H1 (cell line): ENCODE results near the gene BEST1. TPM values are rescaled to one million over a fixed set of nuclear protein-coding genes. Genes with fewer than 3 reads are reported as not detected.
A peak's percentile ranks its signal among the peaks of the same experiment; 100 is the strongest.

Source experiments
- CTCF ChIA-PET: fragments of 300-600 bp; sonication (Branson Sonifier 250); formaldehyde crosslinking; loops from one replicate; lab custom pipeline; 2021; ENCODE audit not compliant: partially characterized antibody; lab: Charles Lee
- POLR2A ChIA-PET: fragments of 300-600 bp; sonication (Branson Sonifier 250); formaldehyde crosslinking; loops from one replicate; lab custom pipeline; 2021; ENCODE audit warnings: inconsistent platforms; ENCODE audit not compliant: partially characterized antibody; lab: Charles Lee
- DNase-seq, 2 experiments: peaks; one replicate each; pipeline versions ENCODE4 v3.0.0 to v3.0.0-alpha.2; 2010 to 2022; ENCODE audit warnings: low spot score in 2 of 2, low read depth in 1 of 2, mixed read lengths in 1 of 2
- FAIRE-seq: peaks from 2 replicates; lab custom pipeline; 2011; peaks lifted over from hg19 to GRCh38; lab: Jason Lieb, UNC
- H2AFZ ChIP-seq: 2 replicates; pipeline ENCODE4 v1.8.1; 2012; ENCODE audit warnings: low read length, inconsistent platforms
- H2AK5ac ChIP-seq: 2 replicates; pipeline ENCODE4 v1.6.1; 2013; ENCODE audit warnings: low read depth, low read length
- H2BK120ac ChIP-seq: replicated peaks from 2 replicates; pipeline ENCODE3; 2013; ENCODE audit warnings: low read depth, low read length, inconsistent platforms
- H2BK12ac ChIP-seq: 2 replicates; pipeline ENCODE4 v1.6.1; 2013; ENCODE audit warnings: low read depth, low read length
- H2BK15ac ChIP-seq: 2 replicates; pipeline ENCODE4 v1.6.1; 2013; ENCODE audit warnings: low read length
- H2BK20ac ChIP-seq: 2 replicates; pipeline ENCODE4 v1.6.1; 2013; ENCODE audit warnings: low read length
- H2BK5ac ChIP-seq: 2 replicates; pipeline ENCODE4 v1.6.1; 2013; ENCODE audit warnings: low read depth, low read length
- H3K14ac ChIP-seq: 2 replicates; pipeline ENCODE4 v1.6.1; 2013; ENCODE audit warnings: inconsistent platforms; ENCODE audit not compliant: insufficient read length
- H3K18ac ChIP-seq: 2 replicates; pipeline ENCODE4 v1.6.1; 2013; ENCODE audit warnings: low read length; ENCODE audit errors: extremely low read depth
- H3K23ac ChIP-seq: 2 replicates; pipeline ENCODE4 v1.6.1; 2013; ENCODE audit warnings: inconsistent platforms; ENCODE audit not compliant: insufficient read length
- H3K23me2 ChIP-seq: 2 replicates; pipeline ENCODE4 v1.6.1; 2013; ENCODE audit warnings: low read depth, low read length
- H3K27ac ChIP-seq: 2 replicates; pipeline ENCODE4 v1.6.1; 2011; ENCODE audit warnings: low read depth, low read length, inconsistent platforms
- H3K27me3 ChIP-seq, 4 experiments: replicated peaks in 1 of 4; 1 replicate in 1 of 4; 2 replicates in 3 of 4; pipeline versions ENCODE4 v1.6.1 to v1.8.1; 2011 to 2013; ENCODE audit warnings: low read length in 3 of 4, mild to moderate bottlenecking in 3 of 4, inconsistent platforms in 2 of 4, mixed read lengths in 2 of 4, moderate library complexity in 1 of 4; ENCODE audit not compliant: control insufficient read depth in 3 of 4, insufficient read depth in 3 of 4; ENCODE audit errors: extremely low read depth in 1 of 4
- H3K36me3 ChIP-seq, 4 experiments: 2 replicates each; pipeline versions ENCODE4 v1.6.1 to v1.8.1; 2011 to 2013; ENCODE audit warnings: mild to moderate bottlenecking in 4 of 4, low read length in 3 of 4, moderate library complexity in 2 of 4, control low read depth in 1 of 4, inconsistent platforms in 1 of 4; ENCODE audit not compliant: insufficient read depth in 4 of 4, control insufficient read depth in 2 of 4
- H3K4ac ChIP-seq: replicated peaks from 2 replicates; pipeline ENCODE3; 2013; ENCODE audit warnings: low read length, low read depth, mixed read lengths, inconsistent platforms; ENCODE audit not compliant: insufficient read length
- H3K4me1 ChIP-seq, 4 experiments: replicated peaks in 1 of 4; 1 replicate in 1 of 4; 2 replicates in 3 of 4; pipeline versions ENCODE4 v1.6.1 to v1.8.1; 2011 to 2013; ENCODE audit warnings: low read length in 3 of 4, inconsistent platforms in 2 of 4, mixed read lengths in 1 of 4; ENCODE audit not compliant: insufficient read depth in 4 of 4, control insufficient read depth in 3 of 4
- H3K4me2 ChIP-seq, 2 experiments: 2 replicates each; pipeline versions ENCODE4 v1.6.1 to v1.8.1; 2011 to 2013; ENCODE audit warnings: low read depth in 2 of 2, low read length in 2 of 2, control low read depth in 1 of 2, inconsistent platforms in 1 of 2, mild to moderate bottlenecking in 1 of 2; ENCODE audit not compliant: insufficient read depth in 1 of 2
- H3K4me3 ChIP-seq, 4 experiments: fragments of 200-600, 300-600 bp in 1 of 4; sonication (generic), shearing (Covaris generic), sonication (Bioruptor Twin) in 1 of 4; 2 replicates each; pipeline versions ENCODE4 v1.5.1 to v1.8.1; 2011 to 2016; ENCODE audit warnings: low read length in 4 of 4, low read depth in 3 of 4, control low read depth in 2 of 4, inconsistent platforms in 2 of 4, mild to moderate bottlenecking in 2 of 4, mixed read lengths in 1 of 4, moderate library complexity in 1 of 4; ENCODE audit not compliant: insufficient read depth in 2 of 4; ENCODE audit errors: extremely low read depth in 1 of 4
- H3K56ac ChIP-seq: replicated peaks from 2 replicates; pipeline ENCODE3; 2013; ENCODE audit warnings: low read depth, mild to moderate bottlenecking, mixed read lengths, low read length, inconsistent platforms; ENCODE audit not compliant: insufficient read length
- H3K79me1 ChIP-seq: 2 replicates; pipeline ENCODE4 v1.6.1; 2013; ENCODE audit warnings: low read depth, low read length, control low read depth
- H3K79me2 ChIP-seq, 2 experiments: 2 replicates each; pipeline versions ENCODE4 v1.6.1 to v1.8.1; 2012 to 2013; ENCODE audit warnings: low read length in 2 of 2, mild to moderate bottlenecking in 2 of 2, inconsistent platforms in 1 of 2; ENCODE audit not compliant: insufficient read depth in 2 of 2, control insufficient read depth in 1 of 2
- H3K9ac ChIP-seq, 4 experiments: replicated peaks in 1 of 4; 1 replicate in 1 of 4; 2 replicates in 3 of 4; pipeline versions ENCODE4 v1.6.1 to v1.8.1; 2011 to 2013; ENCODE audit warnings: low read depth in 3 of 4, low read length in 3 of 4, control low read depth in 2 of 4, mild to moderate bottlenecking in 2 of 4, moderate library complexity in 2 of 4, inconsistent platforms in 1 of 4; ENCODE audit errors: extremely low read depth in 1 of 4
- H3K9me3 ChIP-seq, 2 experiments: 2 replicates each; pipeline versions ENCODE4 v1.6.1 to v1.8.1; 2012 to 2013; ENCODE audit warnings: mild to moderate bottlenecking in 2 of 2, moderate library complexity in 2 of 2, control low read depth in 1 of 2, inconsistent platforms in 1 of 2, low read depth in 1 of 2, low read length in 1 of 2, mixed read lengths in 1 of 2; ENCODE audit not compliant: insufficient read depth in 2 of 2
- H4K20me1 ChIP-seq, 2 experiments: replicated peaks in 1 of 2; 2 replicates each; pipeline versions ENCODE3 to v1.8.1; 2011 to 2013; ENCODE audit warnings: inconsistent platforms in 2 of 2, low read length in 2 of 2, mild to moderate bottlenecking in 1 of 2; ENCODE audit not compliant: insufficient read depth in 2 of 2, control insufficient read depth in 1 of 2
- H4K5ac ChIP-seq: 2 replicates; pipeline ENCODE4 v1.6.1; 2013; ENCODE audit warnings: low read length, low read depth, mixed read lengths, inconsistent platforms; ENCODE audit not compliant: insufficient read length
- H4K8ac ChIP-seq: 2 replicates; pipeline ENCODE4 v1.8.0; 2013; ENCODE audit warnings: mild to moderate bottlenecking, moderate library complexity, low read length, inconsistent platforms; ENCODE audit not compliant: insufficient read depth; ENCODE audit errors: extremely low read depth
- H4K91ac ChIP-seq: replicated peaks from 2 replicates; pipeline ENCODE3; 2013; ENCODE audit warnings: low read length, mixed read lengths, inconsistent platforms; ENCODE audit not compliant: insufficient read length
- ASH2L ChIP-seq: fragments of 200-600, 300-600 bp; sonication (generic); IDR thresholded peaks from one replicate; pipeline ENCODE4 v1.7.1; 2017; ENCODE audit warnings: low read length
- BCL11A ChIP-seq, 2 experiments: IDR thresholded peaks; one replicate each; pipeline ENCODE4 v1.6.1; 2011; ENCODE audit warnings: low read depth in 2 of 2, low read length in 2 of 2, mild to moderate bottlenecking in 2 of 2
- CEBPB ChIP-seq: IDR thresholded peaks from 2 replicates; pipeline ENCODE4 v1.6.1; 2012; ENCODE audit warnings: low read depth, low read length
- CTBP2 ChIP-seq: IDR thresholded peaks from 2 replicates; pipeline ENCODE4 v1.7.0; 2011; ENCODE audit warnings: borderline replicate concordance, mild to moderate bottlenecking, moderate library complexity, mixed read lengths, low read length; ENCODE audit not compliant: insufficient read depth, insufficient read length
- GABPA ChIP-seq: IDR thresholded peaks from 2 replicates; pipeline ENCODE4 v1.6.1; 2011; ENCODE audit warnings: mild to moderate bottlenecking, low read length, moderate library complexity, borderline replicate concordance; ENCODE audit not compliant: insufficient read depth
- KDM4A ChIP-seq: IDR thresholded peaks from one replicate; pipeline ENCODE4 v1.7.1; 2012; ENCODE audit warnings: low read depth, mild to moderate bottlenecking, moderate library complexity, low read length, inconsistent platforms; ENCODE audit not compliant: severe bottlenecking
- RNF2 ChIP-seq: fragments of 200-900, 300-1000 bp; sonication (generic); IDR thresholded peaks from 2 replicates; pipeline ENCODE4 v1.7.1; 2016; ENCODE audit warnings: borderline replicate concordance, low read depth, mild to moderate bottlenecking, antibody characterized with exemption, low read length; ENCODE audit not compliant: poor library complexity, severe bottlenecking; ENCODE audit errors: missing control alignments
- SIN3A ChIP-seq, 2 experiments: IDR thresholded peaks in 1 of 2; conservative IDR thresholded peaks in 1 of 2; 2 replicates each; pipeline ENCODE4 v1.6.1; 2011 to 2012; ENCODE audit warnings: low read length in 2 of 2, improper control_type of control experiment in 1 of 2, low read depth in 1 of 2, mild to moderate bottlenecking in 1 of 2
- USF2 ChIP-seq: IDR thresholded peaks from 2 replicates; pipeline ENCODE4 v1.6.1; 2011; ENCODE audit warnings: low read length, improper control_type of control experiment
- WGBS, 2 experiments: shearing (Covaris generic) in 1 of 2; methylation state at CpG; one replicate each; pipeline versions ENCODE4 v1.1.6 to v1.1.7; 2013 to 2015; ENCODE audit warnings: low lambda C conversion rate in 2 of 2, mixed read lengths in 2 of 2, inconsistent platforms in 1 of 2, low coverage in 1 of 2, missing lambda C conversion rate in 1 of 2; ENCODE audit not compliant: insufficient replicate concordance in 2 of 2, insufficient coverage in 1 of 2, insufficient read length in 1 of 2; ENCODE audit errors: extremely low coverage in 1 of 2, missing lambda C conversion rate in 1 of 2; 5-methylcytosine and 5-hydroxymethylcytosine counted together
- polyA plus RNA-seq, 7 experiments: library from polyadenylated mRNA; depleted of rRNA in 3 of 7; stranded (reverse) in 5 of 7; unstranded in 2 of 7; fragments of >200 nt in 5 of 7; fragments of 200-250 nt in 2 of 7; gene quantifications; 1 replicate in 5 of 7; 2 replicates in 1 of 7; 4 replicates in 1 of 7; pipeline versions ENCODE4 v1.2.1 to v1.2.3, GENCODE V29; 2011 to 2013; ENCODE audit warnings: missing spikeins in 2 of 7, mixed read lengths in 2 of 7
- total RNA-seq: library from RNA; stranded (reverse); fragmentation: NEBNext Ultra II Directional; extraction: Animal tissue kit (Norgen Biotek cat#: 25700); gene quantifications from 2 replicates; pipeline ENCODE4 v1.2.1, GENCODE V29; 2021
- TF ChIP-seq, protein P1 (sequence below): IDR thresholded peaks from 2 replicates; pipeline ENCODE4 v1.6.1; 2012; ENCODE audit warnings: inconsistent platforms

The BEST1 gene
- total and polyA plus RNA-seq, 2 of the 8 experiments (the other 6 are each of a cell fraction or from before 2014, with no cell fraction given), result 0.22 to 0.62 TPM

DNA sequence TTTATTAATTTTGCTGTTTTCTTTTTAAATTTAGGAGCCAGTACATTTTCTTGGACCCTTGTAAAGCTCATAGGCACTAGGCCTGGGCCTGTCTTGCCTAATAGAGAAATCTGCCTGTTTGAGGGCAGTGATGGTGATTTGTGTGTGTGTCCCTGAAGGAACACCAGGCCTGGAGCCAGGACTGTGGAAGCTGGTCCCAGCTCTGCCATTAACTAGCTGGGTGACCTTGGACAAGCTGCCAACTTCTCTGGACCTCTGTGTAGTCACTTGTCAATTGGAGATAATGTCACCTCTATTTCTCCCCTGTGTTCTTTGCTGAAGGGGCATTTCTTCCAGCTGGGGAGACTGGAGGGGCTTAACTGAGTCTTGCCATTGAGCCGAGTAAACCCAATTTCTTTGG is 33.3 kb downstream of the BEST1 start:
- WGBS, 2 experiments, result 89% methylated on average over 1 of the region's 1 CpG; no CpG with 5 or more reads in 1 of the 2 experiments
- no peak overlapping the region for H3K4me3 ChIP-seq
- H3K36me3 ChIP-seq, result no peaks in the 10 kb centered on the region
- H2BK12ac ChIP-seq, result no peak overlapping the region
- 0 out of 2 replicates have a peak overlapping the region, but pooled peaks have one; percentile 46 for H2BK15ac ChIP-seq
- no peak overlapping the region for H2BK5ac ChIP-seq
- no peaks in the 10 kb centered on the region for H3K23me2 ChIP-seq
- H4K91ac ChIP-seq, result no peak overlapping the region
- DNase-seq, result no peak
- H2AFZ ChIP-seq, result no peak overlapping the region
- FAIRE-seq, result no peak
- H4K20me1 ChIP-seq, result peaks cover 0 to 2% of the 10 kb centered on the region in 2 experiments
- H3K4me2 ChIP-seq, result no peak overlapping the region
- no peaks in the 10 kb centered on the region for H3K79me1 ChIP-seq
- no peaks in the 10 kb centered on the region for H3K79me2 ChIP-seq
- H2BK20ac ChIP-seq, result 0 out of 2 replicates have a peak overlapping the region, but pooled peaks have one; percentile 48
- peaks cover 0 to 2% (median 0%) of the 10 kb centered on the region in 4 experiments; a peak in 1 of 7 replicates for H3K4me1 ChIP-seq
- peaks cover 9 to 35% (median 16%) of the 10 kb centered on the region in 4 experiments; a peak in 5 of 7 replicates for H3K27me3 ChIP-seq
- H3K18ac ChIP-seq, result no peak overlapping the region
- H3K56ac ChIP-seq, result no peak overlapping the region
- no peak overlapping the region for H2BK120ac ChIP-seq
- ChIA-PET CTCF (interaction anchor here (0.5 to 2.2 kb wide), 6 partner anchors 10 to 1679 kb away, joined by 3 to 9 read pairs (median 3); no protein-coding TSS in a partner anchor), POLR2A (interaction anchor here (1.2 to 25.7 kb wide), 5 partner anchors 11 to 84 kb away, joined by 4 to 458 read pairs (median 4); partner anchors contain the start of genes BEST1 and FTH1)
- H4K5ac ChIP-seq, result no peak overlapping the region
- H3K27ac ChIP-seq, result no peak overlapping the region
- H2AK5ac ChIP-seq, result 0 out of 2 replicates have a peak overlapping the region, but pooled peaks have one; percentile 53
- H3K23ac ChIP-seq, result no peak overlapping the region
- no peak overlapping the region for H3K9ac ChIP-seq
- no peak overlapping the region for H3K14ac ChIP-seq
- H4K8ac ChIP-seq, result no peak overlapping the region
- peaks cover 3 to 4% of the 10 kb centered on the region in 2 experiments; a peak in 1 of 4 replicates for H3K9me3 ChIP-seq
- no peak overlapping the region for H3K4ac ChIP-seq
- TF ChIP-seq SIN3A (conservative IDR thresholded peaks at IDR 0.05 in 1 of 2, IDR thresholded peaks at IDR 0.05 in 1 of 2; ENCODE audit: low read depth in 1 of 2, low read length in 2 of 2) (no peak), KDM4A (no peak), BCL11A (IDR thresholded peaks at IDR 0.05; ENCODE audit: low read depth in 2 of 2, low read length in 2 of 2) (no peak), GABPA (no peak), ASH2L (no peak), USF2 (no peak), RNF2 (no peak), CEBPB (no peak), CTBP2 (no peak)
- TF ChIP-seq, protein P1, sequence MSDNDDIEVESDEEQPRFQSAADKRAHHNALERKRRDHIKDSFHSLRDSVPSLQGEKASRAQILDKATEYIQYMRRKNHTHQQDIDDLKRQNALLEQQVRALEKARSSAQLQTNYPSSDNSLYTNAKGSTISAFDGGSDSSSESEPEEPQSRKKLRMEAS, result no peak
